IMR-90 (cell line): ENCODE results near the gene FXYD6. TPM values are rescaled to one million over a fixed set of nuclear protein-coding genes. Genes with fewer than 3 reads are reported as not detected.

Experiments used
- ATAC-seq: fragments of 200-7000 bp; cut with Tn5 transposase; 2 replicates; pipeline ENCODE4 v1.9.1; 2020; ENCODE audit warnings: low read depth, mild to moderate bottlenecking, moderate library complexity
- BruUV-seq: library from RNA; stranded (reverse); fragments of 400-500 nt; replicated peaks from 2 replicates; lab custom pipeline; 2021; lab: Mats Ljungman, UMichigan
- CTCF ChIA-PET: fragments of 300-600 bp; formaldehyde crosslinking; extraction: SDS; loops from one replicate; lab custom pipeline; 2021; ENCODE audit warnings: antibody characterized with exemption; lab: Yijun Ruan, JAX
- POLR2A ChIA-PET: fragments of 300-600 bp; sonication (Branson Sonifier 250); formaldehyde crosslinking; loops from one replicate; lab custom pipeline; 2022; ENCODE audit warnings: antibody characterized with exemption; ENCODE audit not compliant: unreplicated experiment; lab: Charles Lee
- DNase-seq: peaks from one replicate; pipeline ENCODE4 v3.0.0; 2013
- H2AFZ ChIP-seq: replicated peaks from 2 replicates; pipeline ENCODE3; 2013; ENCODE audit warnings: low read length, mild to moderate bottlenecking; ENCODE audit not compliant: poor library complexity
- H2AK5ac ChIP-seq: 2 replicates; pipeline ENCODE4 v1.6.1; 2013; ENCODE audit warnings: low read depth, low read length, inconsistent platforms
- H2AK9ac ChIP-seq: replicated peaks from 2 replicates; pipeline ENCODE3; 2013; ENCODE audit warnings: mild to moderate bottlenecking, low read depth, low read length, moderate library complexity; ENCODE audit not compliant: poor library complexity
- H2BK120ac ChIP-seq: 2 replicates; pipeline ENCODE4 v1.6.1; 2013; ENCODE audit warnings: low read depth, low read length, inconsistent platforms
- H2BK15ac ChIP-seq: 3 replicates; pipeline ENCODE4 v1.6.1; 2013; ENCODE audit warnings: low read depth, low read length, inconsistent platforms
- H2BK20ac ChIP-seq: 2 replicates; pipeline ENCODE4 v1.6.1; 2013; ENCODE audit warnings: low read depth, mild to moderate bottlenecking, inconsistent platforms, low read length, moderate library complexity
- H2BK5ac ChIP-seq: 2 replicates; pipeline ENCODE4 v1.6.1; 2013; ENCODE audit warnings: mild to moderate bottlenecking, low read depth, low read length, inconsistent platforms; ENCODE audit not compliant: poor library complexity, severe bottlenecking
- H3K14ac ChIP-seq: replicated peaks from 2 replicates; pipeline ENCODE4 v1.6.1; 2013; ENCODE audit warnings: low read depth, low read length, inconsistent platforms
- H3K18ac ChIP-seq: 2 replicates; pipeline ENCODE4 v1.6.1; 2013; ENCODE audit warnings: low read depth, low read length, control low read depth
- H3K23ac ChIP-seq: 2 replicates; pipeline ENCODE4 v1.6.1; 2013; ENCODE audit warnings: low read depth, low read length, inconsistent platforms
- H3K27ac ChIP-seq: 2 replicates; pipeline ENCODE4 v1.5.1; 2013; ENCODE audit warnings: mild to moderate bottlenecking, control low read depth, low read length; ENCODE audit not compliant: insufficient read depth
- H3K27me3 ChIP-seq: 2 replicates; pipeline ENCODE4 v1.6.1; 2013; ENCODE audit warnings: low read length; ENCODE audit not compliant: control insufficient read depth, insufficient read depth
- H3K36me3 ChIP-seq: 2 replicates; pipeline ENCODE4 v1.6.1; 2013; ENCODE audit warnings: low read length, mixed read lengths; ENCODE audit not compliant: control insufficient read depth, insufficient read depth
- H3K4ac ChIP-seq: 2 replicates; pipeline ENCODE4 v1.6.1; 2013; ENCODE audit warnings: low read depth, low read length, inconsistent platforms
- H3K4me1 ChIP-seq: 2 replicates; pipeline ENCODE4 v1.6.1; 2013; ENCODE audit warnings: low read length, mixed read lengths; ENCODE audit not compliant: control insufficient read depth, insufficient read depth
- H3K4me2 ChIP-seq: 2 replicates; pipeline ENCODE4 v1.6.1; 2013; ENCODE audit warnings: low read depth, mild to moderate bottlenecking, control low read depth, low read length, moderate library complexity
- H3K4me3 ChIP-seq: 2 replicates; pipeline ENCODE4 v1.5.1; 2013; ENCODE audit warnings: low read depth, mild to moderate bottlenecking, control low read depth, low read length, moderate library complexity; ENCODE audit not compliant: insufficient read depth
- H3K56ac ChIP-seq: 2 replicates; pipeline ENCODE4 v1.6.1; 2013; ENCODE audit warnings: low read length, inconsistent platforms; ENCODE audit not compliant: insufficient read depth; ENCODE audit errors: extremely low read depth
- H3K79me1 ChIP-seq, 2 experiments: 2 replicates each; pipeline ENCODE4 v1.6.1; 2013; ENCODE audit warnings: low read length in 2 of 2, inconsistent platforms in 1 of 2, low read depth in 1 of 2
- H3K9ac ChIP-seq: 2 replicates; pipeline ENCODE4 v1.6.1; 2013; ENCODE audit warnings: low read depth, low read length, control low read depth
- H3K9me1 ChIP-seq: 2 replicates; pipeline ENCODE4 v1.6.1; 2013; ENCODE audit warnings: low read length, inconsistent platforms; ENCODE audit not compliant: insufficient read depth
- H3K9me3 ChIP-seq: 2 replicates; pipeline ENCODE4 v1.6.1; 2013; ENCODE audit warnings: low read length; ENCODE audit not compliant: control insufficient read depth, insufficient read depth
- H4K20me1 ChIP-seq: 2 replicates; pipeline ENCODE4 v1.6.1; 2013; ENCODE audit warnings: low read length, inconsistent platforms; ENCODE audit not compliant: insufficient read depth
- H4K5ac ChIP-seq: 2 replicates; pipeline ENCODE4 v1.6.1; 2013; ENCODE audit warnings: mild to moderate bottlenecking, low read depth, low read length, control low read depth
- H4K8ac ChIP-seq, 2 experiments: 2 replicates each; pipeline ENCODE4 v1.6.1; 2013; ENCODE audit warnings: low read depth in 2 of 2, low read length in 2 of 2, control low read depth in 1 of 2, inconsistent platforms in 1 of 2
- H4K91ac ChIP-seq: 2 replicates; pipeline ENCODE4 v1.6.1; 2013; ENCODE audit warnings: low read depth, low read length, inconsistent platforms; ENCODE audit not compliant: insufficient read depth
- WGBS, 2 experiments: methylation state at CpG; one replicate each; pipeline versions ENCODE4 v1.1.5 to v1.1.7; 2013; ENCODE audit warnings: missing lambda C conversion rate in 2 of 2; ENCODE audit not compliant: insufficient read length in 1 of 2; ENCODE audit errors: extremely low coverage in 2 of 2; 5-methylcytosine and 5-hydroxymethylcytosine counted together
- dilution Hi-C: fragments of 300-500 bp; cut with HindIII; formaldehyde crosslinking; loops from one replicate; pipeline ENCODE4 v1.14.3; 2018; ENCODE audit warnings: low sequenced_read_pairs; ENCODE audit not compliant: unreplicated experiment
- in situ Hi-C: fragments of 300-500 bp; cut with MboI; formaldehyde crosslinking; loops from 3 replicates; pipeline ENCODE4 v1.14.3; 2019; ENCODE audit warnings: low sequenced_read_pairs, inconsistent platforms, mixed read lengths
- intact Hi-C: fragments of 100-400 bp; cut with micrococcal nuclease; formaldehyde crosslinking; loops from 2 replicates; pipeline ENCODE4 v1.10.0; 2022
- polyA plus RNA-seq, 3 experiments: library from polyadenylated mRNA; depleted of rRNA; stranded (reverse); fragments of >200 nt; gene quantifications; 2 replicates each; pipeline ENCODE4 v1.2.3, GENCODE V29; 2012; ENCODE audit warnings: low replicate concordance in 1 of 3
- total RNA-seq: library from RNA; depleted of rRNA; stranded (reverse); fragments of >200 nt; gene quantifications from 2 replicates; pipeline ENCODE4 v1.2.3, GENCODE V29; 2012
- TF ChIP-seq, protein P1 (sequence below): fragments of 150-350 bp; IDR thresholded peaks from 2 replicates; pipeline ENCODE4 v1.6.1; 2016; ENCODE audit warnings: low read depth, mild to moderate bottlenecking, low read length, moderate library complexity, borderline replicate concordance

The FXYD6 gene
- total and polyA plus RNA-seq, 2 of the 4 experiments (the other 2 are of a cell fraction): 0.32 TPM; not detected in 1

DNA sequence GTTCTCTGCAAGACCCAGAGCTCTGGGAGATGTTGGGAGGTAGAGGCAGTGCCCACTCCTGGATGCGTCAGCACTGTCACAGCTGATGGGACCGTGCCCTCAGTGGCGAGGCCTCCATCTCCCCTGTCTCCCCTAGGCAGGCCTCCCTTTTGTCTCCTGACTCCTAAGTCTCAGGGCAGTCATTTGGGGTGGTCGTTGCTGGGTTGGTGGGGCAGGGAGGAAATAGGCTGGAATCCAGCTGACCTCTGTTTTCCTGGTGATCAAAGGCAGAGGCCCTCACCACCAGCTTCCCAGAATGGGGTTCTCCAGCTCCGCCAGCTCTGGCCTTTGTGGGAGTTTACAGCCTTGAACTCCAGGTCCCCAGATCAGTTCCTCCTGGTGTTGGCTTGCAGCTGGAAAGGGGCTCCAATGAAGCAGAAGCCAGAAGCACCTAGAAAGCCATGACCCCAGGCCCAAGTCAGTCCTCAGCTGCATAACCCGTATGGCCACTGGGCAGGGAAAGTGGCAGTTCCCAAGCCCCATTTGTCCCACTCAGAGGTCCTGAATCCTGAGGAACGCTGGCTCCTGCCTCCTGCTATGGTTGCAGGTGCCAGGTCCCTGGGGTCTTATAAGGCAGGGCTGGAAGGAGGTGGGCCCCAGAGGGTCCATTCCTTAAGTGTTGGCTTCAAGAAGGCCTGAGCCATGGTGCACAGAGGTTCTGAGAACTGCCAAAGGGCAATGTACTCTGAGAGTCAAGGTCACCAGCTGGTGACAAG lies 44.6 kb downstream of the FXYD6 start:
- no peak overlapping the region for H3K27ac ChIP-seq
- H3K23ac ChIP-seq: no peak overlapping the region
- dilution Hi-C loops (no loop called here), in situ Hi-C loops (no loop called here), intact Hi-C loops (no loop called here)
- CTCF ChIA-PET: interaction anchor here (0.8 kb wide), 1 partner anchor 14 kb away, joined by 3 read pairs; no protein-coding TSS in a partner anchor
- H4K91ac ChIP-seq: no peak overlapping the region
- BruUV-seq: no TSS peak
- H2AK9ac ChIP-seq: no peak overlapping the region
- H3K36me3 ChIP-seq: no peaks in the 10 kb centered on the region
- H3K4ac ChIP-seq: no peak overlapping the region
- no peak overlapping the region for H2BK15ac ChIP-seq
- H3K18ac ChIP-seq: no peak overlapping the region
- no peak overlapping the region for H3K56ac ChIP-seq
- H3K9me1 ChIP-seq: no peaks in the 10 kb centered on the region
- no peak overlapping the region for H2BK5ac ChIP-seq
- no peak overlapping the region for H2AFZ ChIP-seq
- H4K20me1 ChIP-seq: no peaks in the 10 kb centered on the region
- H3K9me3 ChIP-seq: no peaks in the 10 kb centered on the region
- H3K4me1 ChIP-seq: peaks cover 7% of the 10 kb centered on the region; the same call in 1 of the 2 replicates
- no peak for ATAC-seq
- H3K14ac ChIP-seq: no peak overlapping the region
- no peak overlapping the region for H3K4me2 ChIP-seq
- DNase-seq: no peak
- WGBS, 2 experiments: no CpG with 5 or more reads among the region's 7 CpGs
- H2AK5ac ChIP-seq: no peak overlapping the region
- no peak overlapping the region for H4K8ac ChIP-seq
- no peak overlapping the region for H2BK20ac ChIP-seq
- peaks cover 11% of the 10 kb centered on the region; the same call in 1 of the 2 replicates for H3K27me3 ChIP-seq
- POLR2A ChIA-PET: no interaction called here
- no peak overlapping the region for H3K9ac ChIP-seq
- no peak overlapping the region for H3K4me3 ChIP-seq
- H4K5ac ChIP-seq: no peak overlapping the region
- TF ChIP-seq, protein P1, sequence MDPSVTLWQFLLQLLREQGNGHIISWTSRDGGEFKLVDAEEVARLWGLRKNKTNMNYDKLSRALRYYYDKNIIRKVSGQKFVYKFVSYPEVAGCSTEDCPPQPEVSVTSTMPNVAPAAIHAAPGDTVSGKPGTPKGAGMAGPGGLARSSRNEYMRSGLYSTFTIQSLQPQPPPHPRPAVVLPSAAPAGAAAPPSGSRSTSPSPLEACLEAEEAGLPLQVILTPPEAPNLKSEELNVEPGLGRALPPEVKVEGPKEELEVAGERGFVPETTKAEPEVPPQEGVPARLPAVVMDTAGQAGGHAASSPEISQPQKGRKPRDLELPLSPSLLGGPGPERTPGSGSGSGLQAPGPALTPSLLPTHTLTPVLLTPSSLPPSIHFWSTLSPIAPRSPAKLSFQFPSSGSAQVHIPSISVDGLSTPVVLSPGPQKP: no peak
- H2BK120ac ChIP-seq: no peak overlapping the region
- H3K79me1 ChIP-seq: no peaks in the 10 kb centered on the region
